Fibroblast of mammary gland (primary cell): ENCODE results near the gene CLDN2.
"Not testable (repeated sequence)": the region's sequence is repeated elsewhere in the genome, so short reads cannot be mapped to it uniquely, and the experiment has no call there.

ENCODE experiments used
- DNase-seq: peaks from one replicate; pipeline ENCODE4 v3.0.0-alpha.2; 2010; ENCODE audit warnings: low read depth
- H3K4me3 ChIP-seq: 2 replicates; pipeline ENCODE4 v1.5.1; 2011; ENCODE audit warnings: low read depth, mild to moderate bottlenecking, low read length, moderate library complexity; ENCODE audit not compliant: control insufficient read depth
- CTCF ChIP-seq: conservative IDR thresholded peaks from 2 replicates; pipeline ENCODE4 v1.5.1; 2011; ENCODE audit warnings: low read depth, low read length, inconsistent platforms; ENCODE audit not compliant: control insufficient read depth, insufficient read depth

Gene CLDN2

GRCh38 chrX:106919932-106920452 is at the start of gene CLDN2:
Gene CLDN2, plus strand, starts transcription at chrX:106920402. Its CDS starts 7,827 bp downstream, at chrX:106928229.
- H3K4me3 ChIP-seq, result no peak within 1 kb of the TSS
- no peak for DNase-seq
- TF ChIP-seq CTCF, result no peak

GRCh38 chrX:106872796-106873195 is 47.4 kb upstream of the CLDN2 start:
- not testable (repeated sequence) for H3K4me3 ChIP-seq, DNase-seq

- H3K4me3 ChIP-seq, result no peak overlapping the region
- peak; percentile 73 for TF ChIP-seq CTCF
- DNase-seq, result peak; percentile 51
Measured at GRCh38 chrX:106874075-106874474, 46.1 kb upstream of the CLDN2 start.

- H3K4me3 ChIP-seq, result no peak overlapping the region
- peak; percentile 58 for DNase-seq
- no peak for TF ChIP-seq CTCF
Measured at GRCh38 chrX:106875151-106875550, 45.1 kb upstream of the CLDN2 start.

- no peak overlapping the region for H3K4me3 ChIP-seq
- no peak for TF ChIP-seq CTCF
- no peak for DNase-seq
Measured at GRCh38 chrX:106889468-106889867, 30.7 kb upstream of the CLDN2 start.

GRCh38 chrX:106891762-106892460 is 28.3 kb upstream of the CLDN2 start:
- no peak overlapping the region for H3K4me3 ChIP-seq
- DNase-seq, result no peak
- TF ChIP-seq CTCF, result no peak

GRCh38 chrX:106894392-106894909 is 25.8 kb upstream of the CLDN2 start:
- H3K4me3 ChIP-seq, result no peak overlapping the region
- TF ChIP-seq CTCF, result peak; percentile 94
- DNase-seq, result peak; percentile 77
